OCI-LY7 (cell line): ENCODE measurements around the gene ANO10. TPM values are rescaled to one million over a fixed set of nuclear protein-coding genes. Genes with fewer than 3 reads are reported as not detected.

Experiments
- BruUV-seq: library from RNA; stranded (reverse); fragments of 400-500 nt; replicated peaks from 2 replicates; lab custom pipeline; 2021; lab: Mats Ljungman, UMichigan
- CTCF ChIA-PET: fragments of 300-600 bp; sonication (Branson Sonifier 250); formaldehyde crosslinking; loops from one replicate; lab custom pipeline; 2022; ENCODE audit warnings: antibody characterized with exemption; ENCODE audit not compliant: unreplicated experiment; lab: Charles Lee
- POLR2A ChIA-PET: fragments of 300-600 bp; sonication (Branson Sonifier 250); formaldehyde crosslinking; loops from one replicate; lab custom pipeline; 2022; ENCODE audit warnings: antibody characterized with exemption; lab: Charles Lee
- DNase-seq: peaks from one replicate; pipeline ENCODE4 v3.0.0-alpha.2; 2015; ENCODE audit warnings: low spot score
- H2AFZ ChIP-seq: fragments of 200-600 bp; sonication (generic), shearing (Covaris generic); 2 replicates; pipeline ENCODE4 v1.6.1; 2014; ENCODE audit warnings: mild to moderate bottlenecking, antibody characterized with exemption, low read length, moderate library complexity
- H3K27ac ChIP-seq: fragments of 200-600 bp; sonication (generic); 2 replicates; pipeline ENCODE4 v1.5.1; 2014; ENCODE audit warnings: mixed run types, low read depth, mild to moderate bottlenecking, moderate library complexity, low read length, inconsistent platforms; ENCODE audit not compliant: poor library complexity, severe bottlenecking
- H3K36me3 ChIP-seq: fragments of 200-600 bp; sonication (generic); 2 replicates; pipeline ENCODE4 v1.6.1; 2014; ENCODE audit warnings: mild to moderate bottlenecking, antibody characterized with exemption, low read length, moderate library complexity, mixed read lengths; ENCODE audit not compliant: insufficient read depth
- H3K4me1 ChIP-seq: fragments of 200-600 bp; sonication (generic); 2 replicates; pipeline ENCODE4 v1.5.1; 2014; ENCODE audit warnings: mild to moderate bottlenecking, low read length; ENCODE audit not compliant: insufficient read depth, poor library complexity, severe bottlenecking
- H3K4me2 ChIP-seq: fragments of 200-600 bp; sonication (generic); 2 replicates; pipeline ENCODE4 v1.6.1; 2014; ENCODE audit warnings: mild to moderate bottlenecking, low read length
- H3K4me3 ChIP-seq: fragments of 200-600 bp; sonication (generic); 2 replicates; pipeline ENCODE4 v1.5.1; 2014; ENCODE audit warnings: mild to moderate bottlenecking, low read depth, low read length; ENCODE audit not compliant: poor library complexity, severe bottlenecking
- H3K79me2 ChIP-seq: fragments of 200-600 bp; sonication (generic); 2 replicates; pipeline ENCODE4 v1.6.1; 2016; ENCODE audit warnings: low read depth, mild to moderate bottlenecking, low read length, moderate library complexity, mixed read lengths; ENCODE audit not compliant: insufficient read depth
- H3K9me2 ChIP-seq: fragments of 200-600 bp; sonication (generic); 2 replicates; pipeline ENCODE4 v1.6.1; 2016; ENCODE audit warnings: mild to moderate bottlenecking, low read length, mixed read lengths; ENCODE audit not compliant: insufficient read depth
- H3K9me3 ChIP-seq: fragments of 200-600 bp; sonication (generic); 2 replicates; pipeline ENCODE4 v1.6.1; 2014; ENCODE audit warnings: mild to moderate bottlenecking, mixed run types, low read length, mixed read lengths
- H4K20me1 ChIP-seq: fragments of 200-600 bp; sonication (generic); 2 replicates; pipeline ENCODE4 v1.6.1; 2014; ENCODE audit warnings: mild to moderate bottlenecking, antibody characterized with exemption, low read length, moderate library complexity, mixed read lengths; ENCODE audit not compliant: insufficient read depth
- EZH2phosphoT487 ChIP-seq: fragments of 200-600 bp; sonication (generic); IDR thresholded peaks from 2 replicates; pipeline ENCODE4 v1.6.1; 2018; ENCODE audit warnings: low read depth, borderline replicate concordance, mild to moderate bottlenecking, mixed run types, antibody characterized with exemption, low read length, moderate library complexity, mixed read lengths
- intact Hi-C: fragments of 100-400 bp; cut with micrococcal nuclease; formaldehyde crosslinking; loops from one replicate; pipeline ENCODE4 v1.10.0; 2022; ENCODE audit not compliant: unreplicated experiment
- total RNA-seq, 2 experiments: library from RNA; depleted of rRNA in 1 of 2; stranded (reverse); fragments of >200 nt in 1 of 2; shearing (Covaris generic) in 1 of 2; gene quantifications; 2 replicates each; pipeline ENCODE4 v1.2.3, GENCODE V29; 2014 to 2022
- TF ChIP-seq, protein P1 (sequence below): fragments of 200-600 bp; sonication (generic); conservative IDR thresholded peaks from 2 replicates; pipeline ENCODE4 v1.5.1; 2014; ENCODE audit warnings: mild to moderate bottlenecking, antibody characterized with exemption, low read length, moderate library complexity, mixed read lengths

The ANO10 gene
- total RNA-seq, 2 experiments from 2014 or later: 2.2 to 5.8 TPM

DNA sequence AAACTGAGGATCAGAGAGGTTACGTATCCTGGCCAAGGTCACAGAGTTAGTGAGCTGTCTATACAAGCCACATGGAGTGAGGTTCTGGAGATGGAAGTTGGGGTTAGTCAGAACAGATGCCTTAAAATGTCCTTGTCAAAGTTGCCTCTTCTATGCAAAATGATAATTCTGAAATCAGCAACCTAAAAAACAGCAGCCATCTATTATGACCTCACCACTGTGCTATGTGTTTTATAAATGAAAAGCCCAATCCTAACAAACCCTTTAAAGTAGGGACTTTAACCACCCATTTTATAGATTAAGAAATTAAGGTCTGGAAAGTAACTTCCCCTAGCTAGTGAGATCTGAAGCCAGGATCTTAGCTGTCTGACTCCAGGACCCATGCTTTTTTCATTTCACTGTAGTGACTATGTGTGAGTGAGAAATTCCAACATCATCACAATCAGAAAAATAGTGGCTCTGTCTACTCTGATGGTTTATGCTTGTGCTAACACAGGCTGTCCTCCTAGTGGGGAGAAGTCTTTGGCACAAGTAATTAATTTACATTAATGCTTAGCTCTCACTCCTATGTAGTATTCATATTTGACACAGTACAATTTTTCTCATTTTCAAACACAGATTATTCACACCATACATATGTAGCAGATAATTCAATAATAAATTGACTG is 143.6 kb downstream of the ANO10 start:
- no peak overlapping the region for H3K4me3 ChIP-seq
- POLR2A ChIA-PET: interaction anchor here (0.8 kb wide), 1 partner anchor 258 kb away, joined by 3 read pairs; no protein-coding TSS in a partner anchor
- BruUV-seq: no TSS peak

DNA sequence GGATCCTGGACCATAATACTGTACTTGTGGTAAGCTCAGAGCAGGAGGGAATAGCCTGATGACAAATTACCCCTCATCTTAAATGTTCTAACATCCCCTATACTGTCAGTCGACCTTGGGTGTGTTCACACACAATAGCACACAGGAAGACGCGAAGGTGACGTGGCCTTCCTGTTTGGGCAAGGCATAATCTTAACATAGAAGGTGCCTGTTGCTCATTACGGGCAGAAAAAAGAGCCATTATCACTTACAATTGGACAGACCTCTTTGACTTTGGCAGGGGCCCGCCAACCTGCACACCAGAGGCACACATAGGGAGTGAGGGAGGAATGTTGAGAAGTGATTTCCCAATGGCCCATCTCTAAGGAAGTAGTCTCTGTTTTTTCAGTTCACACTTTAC is 144.2 kb downstream of the ANO10 start:
- Histone ChIP-seq H3K79me2 (no peaks in the 10 kb centered on the region), H3K4me2 (no peak overlapping the region), H3K9me2 (no peaks in the 10 kb centered on the region), H3K4me1 (no peaks in the 10 kb centered on the region), H4K20me1 (no peaks in the 10 kb centered on the region), H3K9me3 (no peaks in the 10 kb centered on the region), H2AFZ (no peak overlapping the region), H3K4me3 (no peak overlapping the region), H3K27ac (no peak overlapping the region), H3K36me3 (no peaks in the 10 kb centered on the region)
- intact Hi-C loops: no loop called here
- no TSS peak for BruUV-seq
- TF ChIP-seq, protein P1, sequence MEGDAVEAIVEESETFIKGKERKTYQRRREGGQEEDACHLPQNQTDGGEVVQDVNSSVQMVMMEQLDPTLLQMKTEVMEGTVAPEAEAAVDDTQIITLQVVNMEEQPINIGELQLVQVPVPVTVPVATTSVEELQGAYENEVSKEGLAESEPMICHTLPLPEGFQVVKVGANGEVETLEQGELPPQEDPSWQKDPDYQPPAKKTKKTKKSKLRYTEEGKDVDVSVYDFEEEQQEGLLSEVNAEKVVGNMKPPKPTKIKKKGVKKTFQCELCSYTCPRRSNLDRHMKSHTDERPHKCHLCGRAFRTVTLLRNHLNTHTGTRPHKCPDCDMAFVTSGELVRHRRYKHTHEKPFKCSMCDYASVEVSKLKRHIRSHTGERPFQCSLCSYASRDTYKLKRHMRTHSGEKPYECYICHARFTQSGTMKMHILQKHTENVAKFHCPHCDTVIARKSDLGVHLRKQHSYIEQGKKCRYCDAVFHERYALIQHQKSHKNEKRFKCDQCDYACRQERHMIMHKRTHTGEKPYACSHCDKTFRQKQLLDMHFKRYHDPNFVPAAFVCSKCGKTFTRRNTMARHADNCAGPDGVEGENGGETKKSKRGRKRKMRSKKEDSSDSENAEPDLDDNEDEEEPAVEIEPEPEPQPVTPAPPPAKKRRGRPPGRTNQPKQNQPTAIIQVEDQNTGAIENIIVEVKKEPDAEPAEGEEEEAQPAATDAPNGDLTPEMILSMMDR: no peak
- TF ChIP-seq EZH2phosphoT487: no peak
- DNase-seq: no peak
- ChIA-PET POLR2A (no interaction called here), CTCF (no interaction called here)

More for the DNA sequence above, 143.6 kb downstream of the ANO10 start:
- no peak for DNase-seq
- H3K27ac ChIP-seq: no peak overlapping the region
- no peaks in the 10 kb centered on the region for H3K79me2 ChIP-seq
- no peak for TF ChIP-seq EZH2phosphoT487
- TF ChIP-seq, protein P1: no peak
- CTCF ChIA-PET: no interaction called here
- no peaks in the 10 kb centered on the region for H3K9me2 ChIP-seq
- H3K36me3 ChIP-seq: no peaks in the 10 kb centered on the region
- H2AFZ ChIP-seq: no peak overlapping the region
- H3K9me3 ChIP-seq: no peaks in the 10 kb centered on the region
- no peaks in the 10 kb centered on the region for H3K4me1 ChIP-seq
- no peaks in the 10 kb centered on the region for H4K20me1 ChIP-seq
- intact Hi-C loops: no loop called here
- H3K4me2 ChIP-seq: no peak overlapping the region

DNA sequence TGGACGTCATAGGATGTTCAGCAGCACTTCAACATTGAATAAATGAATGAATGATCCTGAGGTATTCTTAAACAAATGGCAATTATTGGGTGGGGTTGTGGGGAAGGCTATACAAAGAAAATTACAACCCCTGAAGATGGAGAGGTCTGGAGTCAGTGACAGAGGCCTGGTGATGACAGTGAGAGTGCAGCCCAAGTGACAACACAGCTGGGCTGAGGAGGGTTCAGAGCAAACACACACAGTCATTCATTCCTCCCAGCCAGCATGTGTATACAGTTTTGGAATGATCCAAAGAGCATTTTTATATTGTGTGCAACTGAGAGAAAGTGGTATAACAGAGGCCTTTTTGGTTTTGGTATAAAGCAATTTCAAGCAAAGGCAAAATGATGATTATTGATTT is 148.1 kb downstream of the ANO10 start:
- POLR2A ChIA-PET: no interaction called here
- H3K36me3 ChIP-seq: no peaks in the 10 kb centered on the region
- H3K4me3 ChIP-seq: no peak overlapping the region
- DNase-seq: no peak
- no peaks in the 10 kb centered on the region for H3K9me3 ChIP-seq
- H2AFZ ChIP-seq: no peak overlapping the region
- no peaks in the 10 kb centered on the region for H3K4me1 ChIP-seq
- TF ChIP-seq, protein P1: no peak
- TF ChIP-seq EZH2phosphoT487: no peak
- no peak overlapping the region for H3K27ac ChIP-seq
- no peak overlapping the region for H3K4me2 ChIP-seq
- H3K9me2 ChIP-seq: no peaks in the 10 kb centered on the region
- CTCF ChIA-PET: no interaction called here
- intact Hi-C loops: no loop called here
- no TSS peak for BruUV-seq
- no peaks in the 10 kb centered on the region for H4K20me1 ChIP-seq
- H3K79me2 ChIP-seq: no peaks in the 10 kb centered on the region
